NT2/D1 (cell line): ENCODE measurements around the gene RUNX1.

ENCODE experiments used
- DNase-seq: peaks from one replicate; pipeline ENCODE4 v3.0.0-alpha.2; 2011; ENCODE audit warnings: low read depth, low spot score
- H3K27me3 ChIP-seq: 2 replicates; pipeline ENCODE4 v1.6.0; 2011; ENCODE audit warnings: mild to moderate bottlenecking; ENCODE audit not compliant: insufficient read length, insufficient read depth
- H3K36me3 ChIP-seq: 2 replicates; pipeline ENCODE4 v1.6.1; 2011; ENCODE audit warnings: mild to moderate bottlenecking, low read length, mixed read lengths; ENCODE audit not compliant: insufficient read depth, insufficient read length
- H3K4me1 ChIP-seq: 2 replicates; pipeline ENCODE4 v1.5.1; 2011; ENCODE audit not compliant: insufficient read depth, insufficient read length
- H3K4me3 ChIP-seq: 2 replicates; pipeline ENCODE4 v1.5.1; 2011; ENCODE audit warnings: low read depth; ENCODE audit not compliant: insufficient read length
- H3K9ac ChIP-seq: 2 replicates; pipeline ENCODE4 v1.6.0; 2011; ENCODE audit warnings: low read depth; ENCODE audit not compliant: insufficient read length
- H3K9me3 ChIP-seq: 2 replicates; pipeline ENCODE4 v1.5.1; 2011; ENCODE audit warnings: mild to moderate bottlenecking, low read length; ENCODE audit not compliant: insufficient read depth
- SUZ12 ChIP-seq: IDR thresholded peaks from 2 replicates; pipeline ENCODE4 v1.6.1; 2011; ENCODE audit not compliant: insufficient read length, insufficient read depth; ENCODE audit errors: extremely low read depth
- YY1 ChIP-seq: IDR thresholded peaks from 2 replicates; pipeline ENCODE4 v1.6.1; 2011; ENCODE audit not compliant: insufficient read length, insufficient read depth
- ZNF274 ChIP-seq: IDR thresholded peaks from 2 replicates; pipeline ENCODE4 v1.6.1; 2011; ENCODE audit warnings: mild to moderate bottlenecking, low read depth, low read length

Gene RUNX1

DNA sequence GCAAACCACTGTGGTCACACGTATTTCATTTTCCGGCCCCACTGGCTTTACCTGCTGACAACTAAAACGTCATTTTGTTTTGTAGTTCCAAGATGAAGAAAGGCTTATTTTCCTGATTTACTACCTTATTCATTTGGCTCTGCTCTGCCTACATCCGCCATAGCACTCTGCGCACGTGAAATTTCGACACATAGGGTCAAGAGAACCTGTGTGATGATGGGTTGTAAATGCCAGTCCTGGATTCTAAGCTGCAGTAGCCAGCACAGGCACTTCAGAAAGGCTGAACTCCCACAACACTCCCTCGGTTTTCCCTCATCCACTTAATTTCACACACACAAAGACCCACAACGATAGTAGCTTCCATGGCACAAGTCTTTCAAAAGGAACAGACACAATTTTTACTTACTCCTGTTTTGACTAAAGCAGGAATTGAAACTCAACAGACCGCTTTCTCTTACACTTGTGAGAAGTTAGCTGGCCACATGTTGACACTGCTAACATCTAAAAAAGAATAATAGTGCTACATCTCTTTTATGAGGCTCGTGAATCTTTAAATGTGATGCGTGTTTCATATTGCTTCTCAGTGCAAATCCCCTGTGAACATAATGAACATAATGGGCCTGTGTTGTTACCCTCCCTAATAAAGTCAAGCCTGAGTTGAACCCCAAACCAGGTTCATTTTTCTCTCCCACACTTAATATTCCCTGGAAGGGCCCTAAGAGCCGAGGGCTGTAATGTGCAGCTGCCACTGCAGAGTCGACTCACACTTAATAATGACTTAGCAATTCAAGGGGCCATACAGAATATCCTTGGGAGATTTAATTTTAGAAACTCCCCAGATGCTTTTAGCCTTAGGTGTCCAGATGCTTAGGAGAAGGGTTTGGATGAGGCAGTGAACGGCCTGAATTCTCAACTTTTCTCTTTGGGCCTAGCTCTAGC lies 1.5 kb upstream of the RUNX1 start:
- H3K4me1 ChIP-seq, result peaks cover 2% of the 10 kb centered on the region
- no peak for DNase-seq
- H3K9ac ChIP-seq, result no peak overlapping the region
- H3K36me3 ChIP-seq, result no peaks in the 10 kb centered on the region
- no peaks in the 10 kb centered on the region for H3K27me3 ChIP-seq
- H3K9me3 ChIP-seq, result peaks cover 7% of the 10 kb centered on the region
- no peak overlapping the region for H3K4me3 ChIP-seq
- TF ChIP-seq YY1 (no peak), SUZ12 (no peak), ZNF274 (no peak)

DNA sequence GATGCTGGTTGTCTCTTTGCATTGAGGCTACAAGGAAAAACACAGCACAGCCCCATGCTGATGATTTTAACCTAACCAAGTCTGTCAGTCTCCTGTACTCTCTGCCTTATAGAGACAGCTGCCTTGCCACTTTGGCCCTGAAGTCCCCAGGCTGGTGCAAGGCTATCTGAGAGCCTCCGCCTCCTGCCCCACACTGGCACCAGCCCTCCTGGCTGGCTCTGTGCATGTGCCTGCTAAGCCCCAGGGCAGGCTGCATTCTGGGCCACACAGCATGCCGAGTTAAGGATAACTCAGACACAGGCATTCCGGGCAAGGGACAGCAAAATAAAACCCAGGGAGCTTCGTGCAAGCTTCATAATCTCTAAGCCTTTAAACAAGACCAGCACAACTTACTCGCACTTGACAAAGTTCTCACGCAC lies 910 bp downstream of the RUNX1 start:
- peaks cover 20% of the 10 kb centered on the region for H3K9me3 ChIP-seq
- no peak overlapping the region for H3K4me3 ChIP-seq
- no peaks in the 10 kb centered on the region for H3K36me3 ChIP-seq
- no peak for TF ChIP-seq SUZ12
- no peak for TF ChIP-seq YY1
- no peak for TF ChIP-seq ZNF274
- DNase-seq, result no peak
- H3K27me3 ChIP-seq, result no peaks in the 10 kb centered on the region
- no peak overlapping the region for H3K9ac ChIP-seq
- peaks cover 2% of the 10 kb centered on the region for H3K4me1 ChIP-seq

DNA sequence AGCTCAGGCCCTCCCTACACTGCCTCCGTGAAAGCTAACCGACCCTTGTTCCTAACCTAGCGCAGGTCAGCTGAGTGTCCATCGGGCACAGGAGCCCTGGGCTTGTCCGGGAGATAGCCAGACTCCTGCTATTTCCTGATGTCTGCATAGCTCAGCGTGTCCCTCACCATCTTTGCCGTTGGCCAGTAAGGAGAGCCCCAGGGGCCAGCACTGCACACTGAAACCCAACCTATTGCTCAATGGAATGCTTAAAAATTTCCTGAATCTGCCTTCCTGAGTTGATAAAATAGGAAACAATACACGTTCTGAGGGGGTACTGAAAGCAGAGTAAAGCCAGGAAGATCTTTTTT lies 2.2 kb downstream of the RUNX1 start:
- Histone ChIP-seq H3K27me3 (no peaks in the 10 kb centered on the region), H3K4me3 (no peak overlapping the region), H3K9ac (no peak overlapping the region), H3K9me3 (peaks cover 20% of the 10 kb centered on the region), H3K36me3 (no peaks in the 10 kb centered on the region), H3K4me1 (peaks cover 2% of the 10 kb centered on the region)
- no peak for DNase-seq
- no peak for TF ChIP-seq ZNF274
- TF ChIP-seq YY1, result no peak
- no peak for TF ChIP-seq SUZ12

DNA sequence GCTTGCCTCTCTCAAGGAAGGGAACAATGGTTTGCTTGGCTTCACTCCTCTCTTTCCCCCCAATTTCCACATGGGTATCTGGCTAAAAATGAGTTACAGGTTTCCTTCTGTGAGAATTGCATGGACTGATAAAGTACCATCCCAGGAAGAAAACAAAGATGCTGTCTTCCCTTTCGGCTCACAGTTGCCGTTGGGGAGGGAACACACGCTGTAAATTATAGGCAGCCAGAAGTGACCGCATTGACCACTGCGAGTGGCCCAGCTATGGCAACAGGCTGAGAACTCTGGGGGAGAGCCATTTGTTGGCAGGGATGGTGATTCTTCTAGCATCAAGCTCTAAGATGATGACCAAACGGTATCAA lies 2.9 kb downstream of the RUNX1 start:
- Histone ChIP-seq H3K36me3 (no peaks in the 10 kb centered on the region), H3K4me3 (no peak overlapping the region), H3K9me3 (peaks cover 20% of the 10 kb centered on the region), H3K27me3 (no peaks in the 10 kb centered on the region), H3K4me1 (no peaks in the 10 kb centered on the region), H3K9ac (no peak overlapping the region)
- DNase-seq, result no peak
- TF ChIP-seq ZNF274 (no peak), SUZ12 (no peak), YY1 (no peak)

DNA sequence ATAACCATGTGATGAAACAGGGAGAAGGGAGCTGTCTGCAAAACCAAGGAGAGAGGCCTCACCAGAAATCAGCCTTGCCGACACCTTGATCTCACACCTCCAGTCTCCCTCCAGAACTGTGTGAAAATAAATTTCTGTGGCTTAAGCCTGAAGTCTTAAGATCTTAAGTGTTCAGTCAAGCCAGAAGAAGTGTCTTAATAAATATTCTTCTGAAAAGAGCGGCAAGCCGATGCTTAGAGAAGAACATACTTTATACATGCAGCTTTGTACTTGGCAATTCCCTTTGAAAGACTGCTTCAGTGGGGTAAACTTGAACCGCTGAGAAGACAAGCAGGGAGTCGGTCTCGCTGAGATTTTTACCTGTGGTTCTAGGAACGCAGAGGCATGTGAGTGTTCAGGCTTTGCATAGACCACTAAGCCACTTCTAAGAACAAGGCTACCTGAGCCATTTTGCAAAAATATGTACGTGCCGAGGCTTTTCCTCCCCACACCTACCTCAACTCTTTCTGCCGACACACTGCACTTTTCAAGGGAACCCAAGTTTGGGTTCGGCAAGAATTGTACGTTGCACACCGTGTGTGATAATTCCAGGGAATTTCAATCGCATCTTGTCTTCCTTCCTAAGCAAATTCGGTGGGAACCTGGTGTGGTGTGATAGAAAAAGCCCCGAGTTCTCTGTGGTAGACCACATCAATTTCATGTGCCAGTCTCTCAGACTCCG lies 3.4 kb downstream of the RUNX1 start:
- Histone ChIP-seq H3K27me3 (no peaks in the 10 kb centered on the region), H3K9ac (no peak overlapping the region), H3K4me1 (no peaks in the 10 kb centered on the region), H3K36me3 (no peaks in the 10 kb centered on the region), H3K4me3 (no peak overlapping the region), H3K9me3 (peaks cover 20% of the 10 kb centered on the region)
- TF ChIP-seq YY1 (no peak), ZNF274 (no peak), SUZ12 (no peak)
- DNase-seq, result no peak

DNA sequence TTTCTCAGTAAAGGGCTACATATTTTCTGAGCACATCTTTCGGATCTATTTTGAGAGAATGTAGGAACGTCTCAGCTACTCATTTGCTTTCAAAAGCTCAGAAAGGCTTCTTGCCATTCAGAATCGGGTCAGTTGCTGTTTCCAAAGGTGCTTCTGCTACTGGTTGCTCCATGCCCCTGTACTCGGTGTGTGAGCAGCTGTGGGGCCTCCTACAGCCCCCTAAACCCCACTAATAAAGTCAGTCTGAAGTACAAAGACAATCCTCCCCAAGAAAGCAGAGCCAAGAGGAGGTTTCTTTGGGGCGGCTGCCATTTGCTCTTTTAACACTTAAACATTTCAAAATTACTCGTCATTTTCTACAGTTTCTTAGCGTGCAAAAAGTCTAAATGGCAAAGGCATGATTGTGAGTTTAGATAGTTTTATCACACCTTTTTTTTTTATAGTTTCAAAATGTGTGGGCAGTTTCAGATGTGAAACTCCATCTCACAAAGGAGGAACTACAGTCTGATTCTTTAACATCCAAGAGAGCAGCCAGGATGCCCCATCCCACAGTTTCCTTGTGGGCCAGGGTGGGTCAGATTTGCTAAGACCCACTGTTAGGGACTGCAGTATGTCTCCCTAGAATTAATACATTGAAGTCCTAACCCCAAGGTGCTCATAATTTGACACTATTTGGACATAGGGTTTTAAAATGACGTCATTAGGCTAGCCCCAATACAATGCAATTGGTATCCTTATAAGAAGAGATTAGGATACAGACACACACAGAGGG lies 4.1 kb downstream of the RUNX1 start:
- H3K9ac ChIP-seq, result no peak overlapping the region
- H3K9me3 ChIP-seq, result peaks cover 20% of the 10 kb centered on the region
- no peak for DNase-seq
- H3K27me3 ChIP-seq, result no peaks in the 10 kb centered on the region
- no peaks in the 10 kb centered on the region for H3K4me1 ChIP-seq
- no peaks in the 10 kb centered on the region for H3K36me3 ChIP-seq
- TF ChIP-seq YY1, result no peak
- TF ChIP-seq SUZ12, result no peak
- no peak for TF ChIP-seq ZNF274
- H3K4me3 ChIP-seq, result no peak overlapping the region
